Left lung (tissue), 10 donors: Measurements from ENCODE around the gene ANKIB1. TPM values are rescaled to one million over a fixed set of nuclear protein-coding genes. Genes with fewer than 3 reads are reported as not detected.

ENCODE experiments used
- ATAC-seq: fragments of 200-7000 bp; cut with Tn5 transposase; one replicate; pipeline ENCODE4 v1.9.1; 2020; ENCODE audit warnings: moderate library complexity
- DNase-seq, 4 donors: peaks; one replicate each; pipeline ENCODE4 v3.0.0-alpha.2; 2013 to 2020
- H3K27ac ChIP-seq, 2 donors: fragments of 200-600 bp; sonication (generic) in 1 of 2; one replicate each; pipeline versions ENCODE4 v1.5.0 to v1.8.0; 2020 to 2021
- H3K27me3 ChIP-seq, 2 donors: fragments of 200-600 bp; sonication (generic) in 1 of 2; one replicate each; pipeline versions ENCODE4 v1.5.0 to v1.8.0; 2020 to 2021
- H3K36me3 ChIP-seq, 2 donors: fragments of 200-600 bp; sonication (generic) in 1 of 2; one replicate each; pipeline versions ENCODE4 v1.5.0 to v1.8.0; 2020 to 2021
- H3K4me1 ChIP-seq, 2 donors: fragments of 200-600 bp; one replicate each; pipeline ENCODE4 v1.8.0; 2021
- H3K4me3 ChIP-seq, 2 donors: fragments of 200-600 bp; sonication (generic) in 1 of 2; one replicate each; pipeline versions ENCODE4 v1.5.0 to v1.8.0; 2020 to 2021; ENCODE audit warnings: mild to moderate bottlenecking in 1 of 2
- H3K9me3 ChIP-seq, 2 donors: fragments of 200-600 bp; sonication (generic) in 1 of 2; one replicate each; pipeline versions ENCODE4 v1.5.0 to v1.8.0; 2020 to 2021
- intact Hi-C, 2 donors: fragments of 100-400 bp; cut with DNase I; formaldehyde crosslinking; loops; one replicate each; pipeline versions ENCODE4 v1.11.2 to v1.14.2; 2022
- polyA plus RNA-seq, 6 donors: library from polyadenylated mRNA; unstranded; fragments of 120-200 nt; gene quantifications; one replicate each; pipeline ENCODE4 v1.2.1, GENCODE V29; 2013; ENCODE audit not compliant: insufficient read length in 6 of 6
- total RNA-seq, 2 donors: library from RNA; stranded (reverse); fragmentation: NEBNext Ultra II Directional; extraction: Animal tissue kit (Norgen Biotek cat#: 25700); gene quantifications; one replicate each; pipeline ENCODE4 v1.2.1, GENCODE V29; 2021
- TF ChIP-seq, protein P1 (sequence below), 2 donors: fragments of 200-600 bp; sonication (generic) in 1 of 2; IDR thresholded peaks; one replicate each; pipeline versions ENCODE4 v1.5.0 to v1.8.0; 2021; ENCODE audit warnings: antibody characterized with exemption in 2 of 2
- donor health status: DM: no; HTN: yes; CAD: no.
- donor health status: DM: no; HTN: no; CAD: no.

Gene ANKIB1
- total and polyA plus RNA-seq, 8 donors, result 41.4 to 57.3 (median 46.9) TPM

DNA sequence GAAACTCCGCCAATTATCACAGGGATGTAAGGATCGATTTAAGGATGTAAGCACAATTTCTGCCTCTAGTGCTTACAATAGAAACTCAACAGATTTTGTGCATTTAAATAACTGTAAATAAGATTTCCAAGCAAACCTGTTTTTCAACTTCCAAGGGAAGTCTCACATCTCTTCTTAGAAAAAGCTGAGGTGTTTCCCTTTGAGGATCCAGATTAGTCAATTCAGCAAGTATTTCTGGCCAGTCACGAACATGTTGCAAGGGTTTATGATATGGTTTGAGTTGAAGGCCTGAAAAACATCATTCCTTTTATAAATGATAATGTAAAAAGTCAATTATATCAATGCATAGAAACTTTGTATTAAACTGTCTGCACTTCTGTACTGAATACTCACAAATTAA is 24.0 kb upstream of the ANKIB1 start:
- no peak overlapping the region for H3K4me3 ChIP-seq
- no peaks in the 10 kb centered on the region for H3K4me1 ChIP-seq
- no peak overlapping the region for H3K27ac ChIP-seq
- H3K9me3 ChIP-seq, result no peaks in the 10 kb centered on the region
- H3K36me3 ChIP-seq, result peaks cover 4 to 97% of the 10 kb centered on the region in 2 donors
- ATAC-seq (no peak), DNase-seq (no peak)
- intact Hi-C loops, result no loop called here
- H3K27me3 ChIP-seq, result no peaks in the 10 kb centered on the region
- TF ChIP-seq, protein P1, sequence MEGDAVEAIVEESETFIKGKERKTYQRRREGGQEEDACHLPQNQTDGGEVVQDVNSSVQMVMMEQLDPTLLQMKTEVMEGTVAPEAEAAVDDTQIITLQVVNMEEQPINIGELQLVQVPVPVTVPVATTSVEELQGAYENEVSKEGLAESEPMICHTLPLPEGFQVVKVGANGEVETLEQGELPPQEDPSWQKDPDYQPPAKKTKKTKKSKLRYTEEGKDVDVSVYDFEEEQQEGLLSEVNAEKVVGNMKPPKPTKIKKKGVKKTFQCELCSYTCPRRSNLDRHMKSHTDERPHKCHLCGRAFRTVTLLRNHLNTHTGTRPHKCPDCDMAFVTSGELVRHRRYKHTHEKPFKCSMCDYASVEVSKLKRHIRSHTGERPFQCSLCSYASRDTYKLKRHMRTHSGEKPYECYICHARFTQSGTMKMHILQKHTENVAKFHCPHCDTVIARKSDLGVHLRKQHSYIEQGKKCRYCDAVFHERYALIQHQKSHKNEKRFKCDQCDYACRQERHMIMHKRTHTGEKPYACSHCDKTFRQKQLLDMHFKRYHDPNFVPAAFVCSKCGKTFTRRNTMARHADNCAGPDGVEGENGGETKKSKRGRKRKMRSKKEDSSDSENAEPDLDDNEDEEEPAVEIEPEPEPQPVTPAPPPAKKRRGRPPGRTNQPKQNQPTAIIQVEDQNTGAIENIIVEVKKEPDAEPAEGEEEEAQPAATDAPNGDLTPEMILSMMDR (IDR thresholded peaks at IDR 0.05), result no peak

DNA sequence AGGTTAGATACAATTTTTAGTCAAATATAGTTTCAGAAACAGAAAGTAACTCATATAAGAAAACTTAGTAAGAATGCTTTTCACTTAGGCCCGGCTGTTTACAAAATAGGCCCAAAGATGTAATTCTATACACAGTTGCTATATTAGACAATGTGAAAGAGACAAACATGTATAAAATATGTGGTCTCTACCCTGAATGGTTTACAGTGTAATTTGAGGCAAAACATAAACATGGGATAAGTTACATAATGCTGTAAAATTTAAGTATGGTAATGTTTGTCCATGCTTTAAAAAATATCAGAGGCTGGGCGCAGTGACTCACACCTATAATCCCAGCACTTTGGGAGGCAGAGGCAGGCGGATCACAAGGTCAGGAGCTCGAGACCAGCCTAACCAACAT is 18.8 kb upstream of the ANKIB1 start:
- H3K4me3 ChIP-seq, result no peak overlapping the region
- H3K4me1 ChIP-seq, result no peaks in the 10 kb centered on the region
- DNase-seq (no peak), ATAC-seq (no peak)
- no peaks in the 10 kb centered on the region for H3K27me3 ChIP-seq
- peaks cover 0 to 91% of the 10 kb centered on the region in 2 donors for H3K36me3 ChIP-seq
- TF ChIP-seq, protein P1 (IDR thresholded peaks at IDR 0.05), result no peak
- intact Hi-C loops, result no loop called here
- no peak overlapping the region for H3K27ac ChIP-seq
- peaks cover 0 to 6% of the 10 kb centered on the region in 2 donors for H3K9me3 ChIP-seq

DNA sequence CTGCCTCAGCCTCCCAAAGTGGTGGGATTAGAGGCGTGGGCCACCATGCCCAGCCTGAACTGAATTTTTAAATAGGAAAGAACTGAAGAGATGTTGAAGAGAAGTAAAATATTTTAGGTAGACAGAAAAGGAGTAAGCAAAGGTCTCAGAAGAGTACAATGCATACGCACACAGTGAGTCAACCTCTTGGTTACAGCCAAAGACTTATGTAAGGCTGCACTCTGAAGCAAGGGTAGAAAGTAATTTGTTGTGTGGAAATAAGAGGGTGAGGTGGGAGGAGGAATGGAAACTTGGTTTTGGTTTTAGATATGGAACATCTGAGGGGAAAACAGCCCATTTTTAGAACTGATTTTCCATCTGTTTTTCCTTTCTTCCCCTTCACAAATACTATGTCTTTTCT is 17.7 kb upstream of the ANKIB1 start:
- H3K27ac ChIP-seq, result no peak overlapping the region
- H3K9me3 ChIP-seq, result peaks cover 0 to 6% of the 10 kb centered on the region in 2 donors
- peaks cover 0 to 91% of the 10 kb centered on the region in 2 donors for H3K36me3 ChIP-seq
- no peaks in the 10 kb centered on the region for H3K4me1 ChIP-seq
- TF ChIP-seq, protein P1 (IDR thresholded peaks at IDR 0.05), result no peak
- ATAC-seq (no peak), DNase-seq (no peak)
- H3K4me3 ChIP-seq, result no peak overlapping the region
- intact Hi-C loops, result no loop called here
- no peaks in the 10 kb centered on the region for H3K27me3 ChIP-seq

DNA sequence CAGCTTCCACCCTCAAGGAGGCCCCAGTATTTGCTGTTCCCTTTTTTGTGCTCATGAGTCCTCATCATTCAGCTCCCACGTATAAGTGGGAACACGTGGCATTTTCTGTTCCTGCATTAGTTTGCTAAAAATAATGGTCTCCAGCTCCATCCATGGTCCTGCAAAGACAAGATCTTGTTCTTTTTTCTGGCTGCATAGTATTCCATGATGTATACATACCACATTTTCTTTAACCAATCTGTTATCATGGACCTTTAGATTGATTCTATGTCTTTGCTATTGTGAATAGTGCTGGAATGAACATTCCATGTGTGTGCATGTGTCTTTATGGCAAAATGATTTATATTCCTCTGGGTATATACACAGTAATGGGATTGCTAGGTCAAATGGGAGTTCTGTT is 17.0 kb upstream of the ANKIB1 start:
- no peak overlapping the region for H3K27ac ChIP-seq
- intact Hi-C loops, result no loop called here
- no peaks in the 10 kb centered on the region for H3K4me1 ChIP-seq
- peaks cover 0 to 6% of the 10 kb centered on the region in 2 donors for H3K9me3 ChIP-seq
- H3K36me3 ChIP-seq, result peaks cover 0 to 91% of the 10 kb centered on the region in 2 donors
- ATAC-seq, result no peak
- TF ChIP-seq, protein P1 (IDR thresholded peaks at IDR 0.05), result no peak
- H3K27me3 ChIP-seq, result no peaks in the 10 kb centered on the region
- DNase-seq, result no peak
- no peak overlapping the region for H3K4me3 ChIP-seq

DNA sequence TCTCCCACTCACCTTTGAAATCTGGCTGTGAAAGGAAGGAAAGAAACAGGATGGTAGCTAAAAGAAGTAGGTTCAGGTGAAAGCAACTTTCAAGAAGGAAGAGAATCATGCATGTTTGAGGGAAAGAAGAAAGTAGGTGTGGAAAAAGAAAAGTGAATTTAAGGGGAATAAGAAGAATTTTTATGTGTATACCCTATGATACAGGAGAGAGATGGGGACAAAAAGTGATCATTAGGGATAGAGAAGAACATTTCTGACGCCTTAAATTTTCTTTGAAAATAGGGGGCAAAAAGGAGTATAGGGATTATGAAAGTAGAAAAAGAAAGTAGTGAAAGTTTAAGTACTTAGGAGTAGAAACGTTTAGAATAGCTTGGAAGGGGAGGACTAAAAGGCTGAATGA is 15.2 kb upstream of the ANKIB1 start:
- peaks cover 0 to 6% of the 10 kb centered on the region in 2 donors for H3K9me3 ChIP-seq
- no peak overlapping the region for H3K4me3 ChIP-seq
- TF ChIP-seq, protein P1 (IDR thresholded peaks at IDR 0.05), result no peak
- H3K27ac ChIP-seq, result no peak overlapping the region
- DNase-seq (no peak), ATAC-seq (no peak)
- no peaks in the 10 kb centered on the region for H3K27me3 ChIP-seq
- H3K36me3 ChIP-seq, result peaks cover 0 to 91% of the 10 kb centered on the region in 2 donors
- intact Hi-C loops, result no loop called here
- no peaks in the 10 kb centered on the region for H3K4me1 ChIP-seq
